Parathyroid adenoma (tissue), 2 donors: ENCODE data around the gene C17orf50.

ENCODE experiments used
- H2AFZ ChIP-seq: fragments of 300-600 bp; sonication (generic); one replicate; pipeline ENCODE4 v1.7.0; 2017; ENCODE audit warnings: antibody characterized with exemption, mild to moderate bottlenecking
- H3K27ac ChIP-seq: fragments of 300-600 bp; sonication (generic); one replicate; pipeline ENCODE4 v1.7.0; 2017
- H3K27me3 ChIP-seq: fragments of 300-600 bp; sonication (generic); one replicate; pipeline ENCODE4 v1.7.0; 2017; ENCODE audit warnings: low read length; ENCODE audit not compliant: control insufficient read depth, insufficient read depth
- H3K36me3 ChIP-seq: fragments of 300-600 bp; sonication (generic); one replicate; pipeline ENCODE4 v1.7.0; 2017; ENCODE audit warnings: low read length; ENCODE audit not compliant: control insufficient read depth, insufficient read depth
- H3K4me1 ChIP-seq: fragments of 300-600 bp; sonication (generic); one replicate; pipeline ENCODE4 v1.7.0; 2017; ENCODE audit warnings: control low read depth
- H3K4me2 ChIP-seq: fragments of 300-600 bp; sonication (generic); one replicate; pipeline ENCODE4 v1.7.0; 2017; ENCODE audit warnings: low read length
- H3K4me3 ChIP-seq: fragments of 300-600 bp; sonication (generic); one replicate; pipeline ENCODE4 v1.7.0; 2017; ENCODE audit warnings: low read depth, low read length
- H3K79me2 ChIP-seq: fragments of 300-600 bp; sonication (generic); one replicate; pipeline ENCODE4 v1.7.0; 2017; ENCODE audit warnings: control low read depth
- H3K9ac ChIP-seq: fragments of 300-600 bp; sonication (generic); one replicate; pipeline ENCODE4 v1.7.0; 2017; ENCODE audit warnings: mild to moderate bottlenecking
- H3K9me3 ChIP-seq: fragments of 300-600 bp; sonication (generic); one replicate; pipeline ENCODE4 v1.7.0; 2017; ENCODE audit warnings: low read length; ENCODE audit not compliant: control insufficient read depth
- TF ChIP-seq, protein P1 (sequence below): fragments of 300-600 bp; sonication (generic); IDR thresholded peaks from one replicate; pipeline ENCODE4 v1.7.0; 2017; ENCODE audit warnings: antibody characterized with exemption, mild to moderate bottlenecking
- donor health status: primary hyperparathyroidism.

The C17orf50 gene

DNA sequence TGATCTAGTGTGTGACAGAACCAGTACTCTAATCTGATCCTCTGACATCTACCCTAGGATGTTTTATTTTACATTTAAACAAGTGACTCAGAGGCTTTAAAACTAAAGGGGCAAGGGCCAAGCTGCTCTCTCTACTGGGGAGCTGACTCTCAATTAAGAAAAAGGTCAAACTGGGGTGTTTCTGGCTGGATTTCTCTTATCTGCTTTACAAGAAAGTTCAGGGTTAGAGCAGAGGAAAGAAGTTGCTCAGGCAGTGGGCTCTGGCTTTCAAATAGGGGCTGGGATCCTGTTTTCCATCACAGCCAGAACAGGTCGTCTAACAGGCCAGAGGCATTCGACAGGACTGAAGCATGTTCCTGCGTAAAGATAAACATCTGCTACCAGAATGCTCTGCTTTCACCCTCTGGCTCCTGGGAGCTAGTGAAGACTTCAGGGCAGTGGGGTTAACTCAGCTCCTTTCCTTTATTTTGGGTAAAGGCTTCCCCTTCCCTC lies 26.3 kb downstream of the C17orf50 start:
- Histone ChIP-seq H3K27ac (no peak overlapping the region), H3K4me3 (no peak overlapping the region), H3K36me3 (no peaks in the 10 kb centered on the region), H2AFZ (peak overlapping the region; percentile 30), H3K9me3 (no peaks in the 10 kb centered on the region), H3K9ac (no peak overlapping the region), H3K27me3 (no peaks in the 10 kb centered on the region), H3K79me2 (no peaks in the 10 kb centered on the region), H3K4me2 (no peak overlapping the region), H3K4me1 (no peaks in the 10 kb centered on the region)
- TF ChIP-seq, protein P1, sequence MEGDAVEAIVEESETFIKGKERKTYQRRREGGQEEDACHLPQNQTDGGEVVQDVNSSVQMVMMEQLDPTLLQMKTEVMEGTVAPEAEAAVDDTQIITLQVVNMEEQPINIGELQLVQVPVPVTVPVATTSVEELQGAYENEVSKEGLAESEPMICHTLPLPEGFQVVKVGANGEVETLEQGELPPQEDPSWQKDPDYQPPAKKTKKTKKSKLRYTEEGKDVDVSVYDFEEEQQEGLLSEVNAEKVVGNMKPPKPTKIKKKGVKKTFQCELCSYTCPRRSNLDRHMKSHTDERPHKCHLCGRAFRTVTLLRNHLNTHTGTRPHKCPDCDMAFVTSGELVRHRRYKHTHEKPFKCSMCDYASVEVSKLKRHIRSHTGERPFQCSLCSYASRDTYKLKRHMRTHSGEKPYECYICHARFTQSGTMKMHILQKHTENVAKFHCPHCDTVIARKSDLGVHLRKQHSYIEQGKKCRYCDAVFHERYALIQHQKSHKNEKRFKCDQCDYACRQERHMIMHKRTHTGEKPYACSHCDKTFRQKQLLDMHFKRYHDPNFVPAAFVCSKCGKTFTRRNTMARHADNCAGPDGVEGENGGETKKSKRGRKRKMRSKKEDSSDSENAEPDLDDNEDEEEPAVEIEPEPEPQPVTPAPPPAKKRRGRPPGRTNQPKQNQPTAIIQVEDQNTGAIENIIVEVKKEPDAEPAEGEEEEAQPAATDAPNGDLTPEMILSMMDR, result no peak

DNA sequence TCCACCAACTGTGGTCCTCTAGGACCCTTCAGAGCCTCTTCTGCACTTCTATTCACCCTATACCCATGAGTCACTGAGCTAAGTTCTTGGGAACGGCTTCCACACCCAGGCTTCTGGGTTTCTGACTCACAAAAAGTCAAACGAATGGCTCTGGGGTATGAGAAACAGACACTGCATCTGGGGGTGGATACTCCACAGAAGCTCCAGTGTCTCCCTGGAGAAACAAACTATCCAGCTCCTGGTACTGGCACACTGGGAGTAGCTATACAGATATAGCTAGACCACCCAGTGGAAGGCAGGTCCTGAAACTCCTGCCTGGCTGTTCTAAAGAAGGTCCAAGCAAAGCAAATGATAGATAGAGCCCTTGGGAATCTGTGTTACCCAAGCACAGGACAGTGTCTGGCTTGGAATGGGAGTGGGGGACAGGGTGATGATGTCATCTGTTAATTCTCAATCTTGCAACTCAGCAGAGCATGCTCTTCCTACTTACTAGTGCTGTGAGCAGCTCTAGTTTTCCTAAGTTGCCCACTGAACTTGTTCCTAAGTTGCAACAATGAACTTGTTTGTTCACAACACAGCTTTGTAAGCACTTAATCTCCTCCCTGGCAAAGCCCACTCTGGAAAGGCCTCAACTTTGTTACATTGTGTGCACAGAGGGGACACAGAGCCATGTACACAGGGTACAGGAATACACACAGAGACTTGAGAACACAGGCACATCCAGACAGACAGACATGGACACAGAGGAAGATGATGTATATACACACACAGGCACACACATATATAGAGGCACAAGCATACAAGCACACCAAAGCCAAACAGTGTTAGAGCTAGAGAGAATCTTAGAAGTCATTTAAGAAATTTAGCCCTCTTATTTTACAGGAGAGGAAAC lies 28.0 kb downstream of the C17orf50 start:
- Histone ChIP-seq H3K27ac (no peak overlapping the region), H2AFZ (no peak overlapping the region), H3K9ac (no peak overlapping the region), H3K79me2 (no peaks in the 10 kb centered on the region), H3K27me3 (no peaks in the 10 kb centered on the region), H3K4me1 (no peaks in the 10 kb centered on the region), H3K4me2 (no peak overlapping the region), H3K9me3 (no peaks in the 10 kb centered on the region), H3K4me3 (no peak overlapping the region), H3K36me3 (no peaks in the 10 kb centered on the region)
- TF ChIP-seq, protein P1, result no peak

DNA sequence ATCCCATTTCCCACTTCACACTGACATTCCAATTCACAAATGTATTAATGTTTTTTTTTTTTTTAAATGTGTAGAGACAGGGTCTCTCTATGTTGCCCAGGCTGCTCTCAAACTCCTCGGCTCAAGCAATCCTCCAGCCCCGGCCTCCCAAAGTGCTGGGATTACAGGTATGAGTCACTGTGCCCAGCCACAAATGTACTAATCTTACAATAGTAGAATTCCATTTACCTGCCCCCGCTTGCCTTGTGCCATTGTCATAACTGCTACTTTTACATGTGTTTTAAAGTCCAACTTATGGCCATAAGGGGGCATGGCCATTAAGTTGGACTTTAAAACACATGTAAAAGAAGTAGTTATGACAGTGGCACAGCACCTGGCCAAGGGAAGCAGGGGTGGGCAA lies 30.2 kb downstream of the C17orf50 start:
- Histone ChIP-seq H3K9ac (no peak overlapping the region), H3K27ac (no peak overlapping the region), H3K4me1 (no peaks in the 10 kb centered on the region), H3K4me2 (no peak overlapping the region), H3K9me3 (no peaks in the 10 kb centered on the region), H2AFZ (no peak overlapping the region), H3K79me2 (no peaks in the 10 kb centered on the region), H3K36me3 (no peaks in the 10 kb centered on the region), H3K27me3 (no peaks in the 10 kb centered on the region), H3K4me3 (no peak overlapping the region)
- TF ChIP-seq, protein P1, result no peak

DNA sequence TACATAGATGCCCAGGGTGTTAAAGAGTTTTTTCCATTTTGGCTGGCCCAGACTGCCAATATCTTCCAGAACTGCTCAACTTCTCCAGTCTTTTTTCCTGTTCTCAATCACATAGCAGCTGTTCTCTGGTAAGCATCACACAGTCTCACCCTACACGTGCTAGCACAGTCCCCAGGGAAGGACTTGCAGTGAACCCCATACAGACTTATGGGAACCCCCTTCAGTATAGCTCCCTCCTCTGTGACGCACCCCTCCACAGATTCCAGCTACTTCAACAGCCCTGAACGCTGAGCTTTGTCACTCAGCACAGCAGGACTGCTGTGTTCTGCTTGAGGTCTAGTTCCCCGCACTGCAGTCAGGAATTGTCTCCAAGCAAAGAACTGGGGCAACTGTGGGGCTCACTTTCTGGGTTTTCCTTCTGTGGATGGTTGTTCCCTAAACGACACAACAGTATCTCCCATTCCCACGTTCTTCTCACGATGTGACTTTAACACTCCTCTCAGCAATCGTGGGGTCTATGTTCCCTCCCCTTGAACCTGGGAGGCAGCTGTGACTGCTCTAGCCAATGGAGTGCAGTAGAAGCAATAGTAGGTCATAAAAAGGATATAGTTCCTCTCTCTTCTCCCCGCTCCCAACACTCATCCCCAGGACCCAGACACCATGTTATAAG lies 31.1 kb downstream of the C17orf50 start:
- Histone ChIP-seq H3K36me3 (no peaks in the 10 kb centered on the region), H2AFZ (no peak overlapping the region), H3K79me2 (no peaks in the 10 kb centered on the region), H3K4me2 (no peak overlapping the region), H3K27ac (no peak overlapping the region), H3K9ac (no peak overlapping the region), H3K27me3 (no peaks in the 10 kb centered on the region), H3K4me1 (no peaks in the 10 kb centered on the region), H3K4me3 (no peak overlapping the region), H3K9me3 (no peaks in the 10 kb centered on the region)
- TF ChIP-seq, protein P1, result no peak
